WERI-Rb-1 (cell line): ENCODE data around the gene ACTN2.

Source experiments
- DNase-seq: peaks from one replicate; pipeline ENCODE4 v3.0.0-alpha.2; 2020
- H3K27ac ChIP-seq: fragments of 250-450 bp; sonication (Bioruptor Pico); 2 replicates; pipeline ENCODE4 v1.5.1; 2020; ENCODE audit warnings: mild to moderate bottlenecking, moderate library complexity
- H3K27me3 ChIP-seq: fragments of 250-450 bp; sonication (Bioruptor Pico); 2 replicates; pipeline ENCODE4 v1.5.1; 2021; ENCODE audit warnings: mild to moderate bottlenecking, low read depth, moderate library complexity; ENCODE audit not compliant: insufficient read depth, severe bottlenecking
- H3K36me3 ChIP-seq: fragments of 250-450 bp; sonication (Bioruptor Pico); 2 replicates; pipeline ENCODE4 v1.5.1; 2020; ENCODE audit warnings: mild to moderate bottlenecking, moderate library complexity
- H3K4me3 ChIP-seq: 2 replicates; pipeline ENCODE4 v1.5.1; 2011; ENCODE audit warnings: low read depth, mild to moderate bottlenecking, control low read depth, low read length
- H3K9me3 ChIP-seq: fragments of 250-450 bp; sonication (Bioruptor Pico); 2 replicates; pipeline ENCODE4 v1.5.1; 2021; ENCODE audit warnings: mild to moderate bottlenecking, moderate library complexity; ENCODE audit not compliant: severe bottlenecking
- TF ChIP-seq, protein P1 (sequence below): IDR thresholded peaks from 2 replicates; pipeline ENCODE4 v1.5.1; 2011; ENCODE audit warnings: low read depth, mild to moderate bottlenecking, control low read depth, inconsistent platforms, low read length

Gene ACTN2

DNA sequence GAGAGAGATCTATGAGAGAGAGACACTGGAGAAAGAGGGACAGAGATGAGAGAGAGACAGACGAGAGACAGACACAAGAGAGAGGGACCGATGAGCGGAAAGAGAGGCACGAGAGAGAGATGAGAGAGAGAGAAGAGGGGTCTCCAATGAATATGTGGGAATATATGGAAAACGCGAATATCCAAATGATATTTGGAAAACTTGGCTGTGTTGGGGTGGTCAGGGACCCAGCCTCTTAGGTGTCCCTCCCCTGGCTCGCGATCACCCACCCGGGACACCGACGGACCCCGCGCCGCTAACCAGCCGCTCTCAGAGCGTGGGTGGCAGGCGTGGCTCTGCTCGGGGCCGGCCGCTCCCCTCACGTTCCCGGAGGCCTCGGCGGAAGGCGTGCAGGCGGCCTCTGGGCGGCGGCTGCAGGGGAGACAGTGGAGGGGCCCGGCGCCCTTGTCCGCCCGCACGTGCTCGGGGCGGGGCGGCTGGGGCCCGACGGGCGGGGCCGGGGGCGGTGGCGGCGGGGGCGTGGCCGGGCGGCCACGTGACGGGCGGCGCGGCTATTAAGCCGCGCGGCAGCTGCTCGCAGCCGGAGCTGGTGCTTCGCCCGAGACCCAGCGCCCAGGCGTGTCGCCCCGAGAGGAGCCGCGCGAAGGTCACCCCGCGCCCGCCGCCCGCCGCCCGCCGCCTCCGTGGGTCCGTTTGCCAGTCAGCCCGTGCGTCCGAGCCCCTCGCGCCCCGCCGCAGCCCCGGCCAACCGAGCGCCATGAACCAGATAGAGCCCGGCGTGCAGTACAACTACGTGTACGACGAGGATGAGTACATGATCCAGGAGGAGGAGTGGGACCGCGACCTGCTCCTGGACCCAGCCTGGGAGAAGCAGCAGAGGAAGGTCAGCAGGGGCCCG is at the start of gene ACTN2:
Gene ACTN2 (plus strand): TSS at position 583 of the 898 bp plus-strand sequence. CDS start 175 bp downstream, at position 758.
- TF ChIP-seq, protein P1, sequence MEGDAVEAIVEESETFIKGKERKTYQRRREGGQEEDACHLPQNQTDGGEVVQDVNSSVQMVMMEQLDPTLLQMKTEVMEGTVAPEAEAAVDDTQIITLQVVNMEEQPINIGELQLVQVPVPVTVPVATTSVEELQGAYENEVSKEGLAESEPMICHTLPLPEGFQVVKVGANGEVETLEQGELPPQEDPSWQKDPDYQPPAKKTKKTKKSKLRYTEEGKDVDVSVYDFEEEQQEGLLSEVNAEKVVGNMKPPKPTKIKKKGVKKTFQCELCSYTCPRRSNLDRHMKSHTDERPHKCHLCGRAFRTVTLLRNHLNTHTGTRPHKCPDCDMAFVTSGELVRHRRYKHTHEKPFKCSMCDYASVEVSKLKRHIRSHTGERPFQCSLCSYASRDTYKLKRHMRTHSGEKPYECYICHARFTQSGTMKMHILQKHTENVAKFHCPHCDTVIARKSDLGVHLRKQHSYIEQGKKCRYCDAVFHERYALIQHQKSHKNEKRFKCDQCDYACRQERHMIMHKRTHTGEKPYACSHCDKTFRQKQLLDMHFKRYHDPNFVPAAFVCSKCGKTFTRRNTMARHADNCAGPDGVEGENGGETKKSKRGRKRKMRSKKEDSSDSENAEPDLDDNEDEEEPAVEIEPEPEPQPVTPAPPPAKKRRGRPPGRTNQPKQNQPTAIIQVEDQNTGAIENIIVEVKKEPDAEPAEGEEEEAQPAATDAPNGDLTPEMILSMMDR = no peak
- H3K4me3 ChIP-seq = peak within 1 kb of the TSS; percentile 43
- H3K9me3 ChIP-seq = no peaks in the 10 kb centered on the region
- no peak within 1 kb of the TSS for H3K27ac ChIP-seq
- H3K27me3 ChIP-seq = peaks cover 43% of the 10 kb centered on the region
- no peaks in the 10 kb centered on the region for H3K36me3 ChIP-seq
- DNase-seq = peak; percentile 66

DNA sequence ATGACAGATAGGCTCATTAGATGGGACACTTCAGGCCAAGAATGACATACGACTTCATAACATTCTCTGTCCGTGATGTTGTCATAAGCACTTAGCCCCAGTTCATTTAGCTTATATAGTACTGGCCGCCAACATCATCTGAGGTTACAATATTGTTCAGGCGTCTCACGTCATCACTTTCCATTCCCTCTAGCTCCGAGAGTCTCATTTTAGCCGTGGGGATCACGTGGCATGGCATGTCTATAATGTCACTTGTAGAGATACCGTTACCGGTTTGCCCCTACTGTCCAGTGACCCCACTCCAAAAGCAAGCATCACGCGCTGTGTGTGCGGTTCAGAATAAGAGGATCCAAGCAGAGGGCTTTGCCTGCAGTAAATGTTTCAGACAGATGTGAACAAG is 47.4 kb upstream of the ACTN2 start:
- no peak for DNase-seq
- TF ChIP-seq, protein P1 = no peak

DNA sequence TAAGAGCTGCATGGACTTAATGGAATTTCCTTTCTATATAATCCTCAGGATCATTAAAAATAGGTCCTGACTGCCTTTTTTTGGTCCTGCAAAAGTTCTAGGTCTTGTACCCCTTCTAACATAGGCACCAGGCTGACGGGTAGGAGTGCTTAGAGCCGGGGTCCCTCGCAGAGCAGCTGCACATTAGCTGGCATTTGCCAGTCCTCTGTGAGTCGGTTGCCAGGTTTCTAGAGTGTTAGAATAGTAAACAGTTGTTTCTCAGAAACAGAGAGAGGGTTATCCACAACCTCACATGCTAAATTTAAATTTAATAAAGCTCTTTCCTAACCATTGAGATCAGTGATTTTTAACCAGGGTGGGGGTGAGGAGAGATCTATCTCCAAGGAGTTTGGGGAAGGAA is 46.6 kb upstream of the ACTN2 start:
- DNase-seq = no peak
- H3K27ac ChIP-seq = no peak overlapping the region

More for the DNA sequence above, 47.4 kb upstream of the ACTN2 start:
- H3K9me3 ChIP-seq = no peaks in the 10 kb centered on the region
- H3K4me3 ChIP-seq = no peak overlapping the region
- no peaks in the 10 kb centered on the region for H3K36me3 ChIP-seq
- no peaks in the 10 kb centered on the region for H3K27me3 ChIP-seq
- no peak overlapping the region for H3K27ac ChIP-seq

DNA sequence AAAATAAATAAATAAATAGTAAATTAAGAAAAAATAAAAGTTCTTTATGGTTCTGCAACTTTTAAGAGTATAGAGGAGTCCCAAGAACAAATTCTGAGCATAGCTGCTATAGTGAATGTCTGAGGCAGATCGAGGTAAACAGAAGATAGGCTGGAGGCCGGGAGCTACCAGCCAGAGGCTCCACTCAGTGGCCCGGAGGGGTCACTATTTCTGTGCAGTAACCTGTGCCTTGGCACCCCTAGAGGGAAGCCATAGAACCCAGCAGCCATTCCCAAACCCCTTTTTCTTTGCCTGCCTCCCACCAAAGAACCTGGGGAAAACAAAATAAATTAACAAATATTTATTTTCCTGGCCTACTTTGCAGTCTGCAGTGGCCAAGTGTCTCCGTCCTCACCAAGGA is 43.5 kb upstream of the ACTN2 start:
- Histone ChIP-seq H3K27ac (no peak overlapping the region), H3K27me3 (no peaks in the 10 kb centered on the region), H3K9me3 (no peaks in the 10 kb centered on the region), H3K4me3 (no peak overlapping the region), H3K36me3 (no peaks in the 10 kb centered on the region)
- no peak for DNase-seq
- TF ChIP-seq, protein P1 = no peak

More for the DNA sequence above, 46.6 kb upstream of the ACTN2 start:
- H3K9me3 ChIP-seq = no peaks in the 10 kb centered on the region
- TF ChIP-seq, protein P1 = no peak
- no peaks in the 10 kb centered on the region for H3K27me3 ChIP-seq
- H3K36me3 ChIP-seq = no peaks in the 10 kb centered on the region
- no peak overlapping the region for H3K4me3 ChIP-seq

DNA sequence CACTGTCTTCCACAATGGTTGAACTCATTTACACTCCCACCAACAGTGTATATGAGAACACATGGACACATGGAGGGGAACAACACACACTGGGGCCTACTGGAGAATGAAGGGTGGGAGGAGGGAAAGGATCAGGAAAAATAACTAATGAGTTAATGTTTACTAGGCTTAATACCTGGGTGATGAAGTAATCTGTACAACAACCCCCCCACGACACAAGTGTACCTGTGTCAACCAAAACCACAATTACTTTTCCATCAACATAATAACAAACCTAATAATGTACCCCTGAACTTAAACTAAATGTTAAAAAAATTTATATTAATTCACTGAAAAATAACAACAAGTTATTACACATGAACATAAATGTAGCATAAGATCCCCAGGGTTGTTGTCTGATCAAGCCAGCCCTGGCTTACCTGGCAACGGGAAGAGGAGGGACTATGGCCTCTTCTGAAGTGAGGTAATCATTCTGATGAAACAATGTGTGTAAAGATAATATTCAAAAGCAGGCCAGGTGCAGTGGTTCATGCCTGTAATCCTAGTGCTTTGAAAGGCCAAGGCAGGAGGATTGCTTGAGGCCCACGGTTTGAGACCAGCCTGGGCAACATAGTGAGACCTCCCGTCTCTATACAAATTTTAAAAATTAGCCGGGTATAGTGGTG is 41.2 kb upstream of the ACTN2 start:
- Histone ChIP-seq H3K36me3 (no peaks in the 10 kb centered on the region), H3K4me3 (no peak overlapping the region), H3K27me3 (no peaks in the 10 kb centered on the region), H3K27ac (no peak overlapping the region), H3K9me3 (no peaks in the 10 kb centered on the region)
- no peak for DNase-seq
- TF ChIP-seq, protein P1 = no peak
